H1 (cell line): ENCODE measurements around the gene INTS15. TPM values are rescaled to one million over a fixed set of nuclear protein-coding genes. Genes with fewer than 3 reads are reported as not detected.

Experiments
- CTCF ChIA-PET: fragments of 300-600 bp; sonication (Branson Sonifier 250); formaldehyde crosslinking; loops from one replicate; lab custom pipeline; 2021; ENCODE audit not compliant: partially characterized antibody; lab: Charles Lee
- POLR2A ChIA-PET: fragments of 300-600 bp; sonication (Branson Sonifier 250); formaldehyde crosslinking; loops from one replicate; lab custom pipeline; 2021; ENCODE audit warnings: inconsistent platforms; ENCODE audit not compliant: partially characterized antibody; lab: Charles Lee
- DNase-seq, 2 experiments: peaks; one replicate each; pipeline versions ENCODE4 v3.0.0 to v3.0.0-alpha.2; 2010 to 2022; ENCODE audit warnings: low spot score in 2 of 2, low read depth in 1 of 2, mixed read lengths in 1 of 2
- FAIRE-seq: peaks from 2 replicates; lab custom pipeline; 2011; peaks lifted over from hg19 to GRCh38; lab: Jason Lieb, UNC
- H2AFZ ChIP-seq: 2 replicates; pipeline ENCODE4 v1.8.1; 2012; ENCODE audit warnings: low read length, inconsistent platforms
- H2AK5ac ChIP-seq: 2 replicates; pipeline ENCODE4 v1.6.1; 2013; ENCODE audit warnings: low read depth, low read length
- H2BK120ac ChIP-seq: replicated peaks from 2 replicates; pipeline ENCODE3; 2013; ENCODE audit warnings: low read depth, low read length, inconsistent platforms
- H2BK12ac ChIP-seq: 2 replicates; pipeline ENCODE4 v1.6.1; 2013; ENCODE audit warnings: low read depth, low read length
- H2BK15ac ChIP-seq: 2 replicates; pipeline ENCODE4 v1.6.1; 2013; ENCODE audit warnings: low read length
- H2BK20ac ChIP-seq: 2 replicates; pipeline ENCODE4 v1.6.1; 2013; ENCODE audit warnings: low read length
- H2BK5ac ChIP-seq: 2 replicates; pipeline ENCODE4 v1.6.1; 2013; ENCODE audit warnings: low read depth, low read length
- H3K14ac ChIP-seq: 2 replicates; pipeline ENCODE4 v1.6.1; 2013; ENCODE audit warnings: inconsistent platforms; ENCODE audit not compliant: insufficient read length
- H3K18ac ChIP-seq: 2 replicates; pipeline ENCODE4 v1.6.1; 2013; ENCODE audit warnings: low read length; ENCODE audit errors: extremely low read depth
- H3K23ac ChIP-seq: 2 replicates; pipeline ENCODE4 v1.6.1; 2013; ENCODE audit warnings: inconsistent platforms; ENCODE audit not compliant: insufficient read length
- H3K23me2 ChIP-seq: 2 replicates; pipeline ENCODE4 v1.6.1; 2013; ENCODE audit warnings: low read depth, low read length
- H3K27ac ChIP-seq: 2 replicates; pipeline ENCODE4 v1.6.1; 2011; ENCODE audit warnings: low read depth, low read length, inconsistent platforms
- H3K27me3 ChIP-seq, 4 experiments: replicated peaks in 1 of 4; 1 replicate in 1 of 4; 2 replicates in 3 of 4; pipeline versions ENCODE4 v1.6.1 to v1.8.1; 2011 to 2013; ENCODE audit warnings: low read length in 3 of 4, mild to moderate bottlenecking in 3 of 4, inconsistent platforms in 2 of 4, mixed read lengths in 2 of 4, moderate library complexity in 1 of 4; ENCODE audit not compliant: control insufficient read depth in 3 of 4, insufficient read depth in 3 of 4; ENCODE audit errors: extremely low read depth in 1 of 4
- H3K36me3 ChIP-seq, 4 experiments: 2 replicates each; pipeline versions ENCODE4 v1.6.1 to v1.8.1; 2011 to 2013; ENCODE audit warnings: mild to moderate bottlenecking in 4 of 4, low read length in 3 of 4, moderate library complexity in 2 of 4, control low read depth in 1 of 4, inconsistent platforms in 1 of 4; ENCODE audit not compliant: insufficient read depth in 4 of 4, control insufficient read depth in 2 of 4
- H3K4ac ChIP-seq: replicated peaks from 2 replicates; pipeline ENCODE3; 2013; ENCODE audit warnings: low read length, low read depth, mixed read lengths, inconsistent platforms; ENCODE audit not compliant: insufficient read length
- H3K4me1 ChIP-seq, 4 experiments: replicated peaks in 1 of 4; 1 replicate in 1 of 4; 2 replicates in 3 of 4; pipeline versions ENCODE4 v1.6.1 to v1.8.1; 2011 to 2013; ENCODE audit warnings: low read length in 3 of 4, inconsistent platforms in 2 of 4, mixed read lengths in 1 of 4; ENCODE audit not compliant: insufficient read depth in 4 of 4, control insufficient read depth in 3 of 4
- H3K4me2 ChIP-seq, 2 experiments: 2 replicates each; pipeline versions ENCODE4 v1.6.1 to v1.8.1; 2011 to 2013; ENCODE audit warnings: low read depth in 2 of 2, low read length in 2 of 2, control low read depth in 1 of 2, inconsistent platforms in 1 of 2, mild to moderate bottlenecking in 1 of 2; ENCODE audit not compliant: insufficient read depth in 1 of 2
- H3K4me3 ChIP-seq, 4 experiments: fragments of 200-600, 300-600 bp in 1 of 4; sonication (generic), shearing (Covaris generic), sonication (Bioruptor Twin) in 1 of 4; 2 replicates each; pipeline versions ENCODE4 v1.5.1 to v1.8.1; 2011 to 2016; ENCODE audit warnings: low read length in 4 of 4, low read depth in 3 of 4, control low read depth in 2 of 4, inconsistent platforms in 2 of 4, mild to moderate bottlenecking in 2 of 4, mixed read lengths in 1 of 4, moderate library complexity in 1 of 4; ENCODE audit not compliant: insufficient read depth in 2 of 4; ENCODE audit errors: extremely low read depth in 1 of 4
- H3K56ac ChIP-seq: replicated peaks from 2 replicates; pipeline ENCODE3; 2013; ENCODE audit warnings: low read depth, mild to moderate bottlenecking, mixed read lengths, low read length, inconsistent platforms; ENCODE audit not compliant: insufficient read length
- H3K79me1 ChIP-seq: 2 replicates; pipeline ENCODE4 v1.6.1; 2013; ENCODE audit warnings: low read depth, low read length, control low read depth
- H3K79me2 ChIP-seq, 2 experiments: 2 replicates each; pipeline versions ENCODE4 v1.6.1 to v1.8.1; 2012 to 2013; ENCODE audit warnings: low read length in 2 of 2, mild to moderate bottlenecking in 2 of 2, inconsistent platforms in 1 of 2; ENCODE audit not compliant: insufficient read depth in 2 of 2, control insufficient read depth in 1 of 2
- H3K9ac ChIP-seq, 4 experiments: replicated peaks in 1 of 4; 1 replicate in 1 of 4; 2 replicates in 3 of 4; pipeline versions ENCODE4 v1.6.1 to v1.8.1; 2011 to 2013; ENCODE audit warnings: low read depth in 3 of 4, low read length in 3 of 4, control low read depth in 2 of 4, mild to moderate bottlenecking in 2 of 4, moderate library complexity in 2 of 4, inconsistent platforms in 1 of 4; ENCODE audit errors: extremely low read depth in 1 of 4
- H3K9me3 ChIP-seq, 2 experiments: 2 replicates each; pipeline versions ENCODE4 v1.6.1 to v1.8.1; 2012 to 2013; ENCODE audit warnings: mild to moderate bottlenecking in 2 of 2, moderate library complexity in 2 of 2, control low read depth in 1 of 2, inconsistent platforms in 1 of 2, low read depth in 1 of 2, low read length in 1 of 2, mixed read lengths in 1 of 2; ENCODE audit not compliant: insufficient read depth in 2 of 2
- H4K20me1 ChIP-seq, 2 experiments: replicated peaks in 1 of 2; 2 replicates each; pipeline versions ENCODE3 to v1.8.1; 2011 to 2013; ENCODE audit warnings: inconsistent platforms in 2 of 2, low read length in 2 of 2, mild to moderate bottlenecking in 1 of 2; ENCODE audit not compliant: insufficient read depth in 2 of 2, control insufficient read depth in 1 of 2
- H4K5ac ChIP-seq: 2 replicates; pipeline ENCODE4 v1.6.1; 2013; ENCODE audit warnings: low read length, low read depth, mixed read lengths, inconsistent platforms; ENCODE audit not compliant: insufficient read length
- H4K8ac ChIP-seq: 2 replicates; pipeline ENCODE4 v1.8.0; 2013; ENCODE audit warnings: mild to moderate bottlenecking, moderate library complexity, low read length, inconsistent platforms; ENCODE audit not compliant: insufficient read depth; ENCODE audit errors: extremely low read depth
- H4K91ac ChIP-seq: replicated peaks from 2 replicates; pipeline ENCODE3; 2013; ENCODE audit warnings: low read length, mixed read lengths, inconsistent platforms; ENCODE audit not compliant: insufficient read length
- BRCA1 ChIP-seq: IDR thresholded peaks from 2 replicates; pipeline ENCODE4 v1.6.1; 2012; ENCODE audit warnings: low read depth, low read length, improper control_type of control experiment
- GTF2F1 ChIP-seq: IDR thresholded peaks from 2 replicates; pipeline ENCODE4 v1.6.1; 2012; ENCODE audit warnings: low read depth, low read length, improper control_type of control experiment, borderline replicate concordance
- POU5F1 ChIP-seq: IDR thresholded peaks from 2 replicates; pipeline ENCODE4 v1.6.1; 2011; ENCODE audit warnings: low read depth, mild to moderate bottlenecking, low read length, moderate library complexity
- WGBS, 2 experiments: shearing (Covaris generic) in 1 of 2; methylation state at CpG; one replicate each; pipeline versions ENCODE4 v1.1.6 to v1.1.7; 2013 to 2015; ENCODE audit warnings: low lambda C conversion rate in 2 of 2, mixed read lengths in 2 of 2, inconsistent platforms in 1 of 2, low coverage in 1 of 2, missing lambda C conversion rate in 1 of 2; ENCODE audit not compliant: insufficient replicate concordance in 2 of 2, insufficient coverage in 1 of 2, insufficient read length in 1 of 2; ENCODE audit errors: extremely low coverage in 1 of 2, missing lambda C conversion rate in 1 of 2; 5-methylcytosine and 5-hydroxymethylcytosine counted together
- polyA plus RNA-seq, 7 experiments: library from polyadenylated mRNA; depleted of rRNA in 3 of 7; stranded (reverse) in 5 of 7; unstranded in 2 of 7; fragments of >200 nt in 5 of 7; fragments of 200-250 nt in 2 of 7; gene quantifications; 1 replicate in 5 of 7; 2 replicates in 1 of 7; 4 replicates in 1 of 7; pipeline versions ENCODE4 v1.2.1 to v1.2.3, GENCODE V29; 2011 to 2013; ENCODE audit warnings: missing spikeins in 2 of 7, mixed read lengths in 2 of 7
- total RNA-seq: library from RNA; stranded (reverse); fragmentation: NEBNext Ultra II Directional; extraction: Animal tissue kit (Norgen Biotek cat#: 25700); gene quantifications from 2 replicates; pipeline ENCODE4 v1.2.1, GENCODE V29; 2021

The INTS15 gene
- total and polyA plus RNA-seq, 2 of the 8 experiments (the other 6 are each of a cell fraction or from before 2014, with no cell fraction given), result 23.0 to 25.7 TPM

- Histone ChIP-seq H4K91ac (no peak overlapping the region), H3K18ac (no peak overlapping the region), H2BK20ac (no peak overlapping the region), H2BK5ac (no peak overlapping the region; the same call in 1 of the 2 replicates), H3K4me2 (no peak overlapping the region), H3K4ac (no peak overlapping the region), H3K36me3 (peaks cover 5 to 21% (median 7%) of the 10 kb centered on the region in 4 experiments; a peak in 4 of 8 replicates), H3K56ac (no peak overlapping the region), H3K79me1 (peaks cover 2% of the 10 kb centered on the region; the same call in 1 of the 2 replicates), H2AK5ac (no peak overlapping the region), H3K23me2 (no peaks in the 10 kb centered on the region), H3K4me1 (no peaks in the 10 kb centered on the region), H3K27me3 (no peaks in the 10 kb centered on the region), H3K23ac (no peak overlapping the region), H3K27ac (no peak overlapping the region), H4K8ac (peak overlapping the region; percentile 51; the same call in 1 of the 2 replicates), H3K9me3 (no peaks in the 10 kb centered on the region; a peak in 1 of 4 replicates), H3K79me2 (no peaks in the 10 kb centered on the region), H2BK120ac (no peak overlapping the region), H2AFZ (no peak overlapping the region), H3K14ac (no peak overlapping the region), H3K9ac (no peak overlapping the region), H2BK15ac (no peak overlapping the region), H2BK12ac (no peak overlapping the region), H4K5ac (no peak overlapping the region), H4K20me1 (peaks cover 0 to 5% of the 10 kb centered on the region in 2 experiments), H3K4me3 (no peak overlapping the region)
- 86% methylated on average over 20 of the region's 20 CpGs; no CpG with 5 or more reads in 1 of the 2 experiments for WGBS, 2 experiments
- ChIA-PET POLR2A (interaction anchor here (1.3 to 1.5 kb wide), 2 partner anchors 11 to 75 kb away, joined by 3 read pairs; no protein-coding TSS in a partner anchor), CTCF (interaction anchor here (0.6 to 1.0 kb wide), 2 partner anchors 21 to 107 kb away, joined by 3 read pairs; no protein-coding TSS in a partner anchor)
- FAIRE-seq (no peak), DNase-seq (no peak)
- TF ChIP-seq GTF2F1, result no peak
- no peak for TF ChIP-seq POU5F1
- no peak for TF ChIP-seq BRCA1
These were observed 31.6 kb downstream of the INTS15 start for GRCh38 chr7:6621195-6622133.
